NCI-H524 (cell line): ENCODE measurements around the gene NUDT3.
"Not testable (repeated sequence)": the region's sequence is repeated elsewhere in the genome, so short reads cannot be mapped to it uniquely, and the experiment has no call there.

Experiments
- DNase-seq, 2 experiments: peaks; one replicate each; lab custom pipeline; 2025; lab: John Stamatoyannopoulos, UW

The NUDT3 gene

DNA sequence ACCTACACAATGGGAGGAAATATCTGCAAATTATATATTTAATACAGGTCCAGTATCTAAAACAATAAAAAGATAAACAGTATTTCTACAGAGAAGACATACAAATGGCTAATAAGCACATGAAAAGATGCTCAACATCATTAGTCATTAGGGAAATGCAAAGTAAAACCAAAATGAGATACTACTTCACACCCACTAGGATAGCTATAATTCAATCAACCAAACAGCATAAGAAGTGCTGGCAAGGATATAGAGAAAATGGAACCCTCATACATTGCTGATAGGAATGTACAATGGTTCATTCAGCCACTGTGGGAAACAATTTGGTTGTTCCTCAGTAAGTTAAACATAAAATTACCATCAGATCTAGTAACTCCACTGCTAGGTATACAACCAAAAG is 48.7 kb downstream of the NUDT3 start:
- DNase-seq: no peak

- DNase-seq: no peak
These were observed 50.2 kb downstream of the NUDT3 start for GRCh38 chr6:34342247-34342646.

- peak; percentile 42 to 44 for DNase-seq
These were observed 50.9 kb downstream of the NUDT3 start for GRCh38 chr6:34341481-34341971.

DNA sequence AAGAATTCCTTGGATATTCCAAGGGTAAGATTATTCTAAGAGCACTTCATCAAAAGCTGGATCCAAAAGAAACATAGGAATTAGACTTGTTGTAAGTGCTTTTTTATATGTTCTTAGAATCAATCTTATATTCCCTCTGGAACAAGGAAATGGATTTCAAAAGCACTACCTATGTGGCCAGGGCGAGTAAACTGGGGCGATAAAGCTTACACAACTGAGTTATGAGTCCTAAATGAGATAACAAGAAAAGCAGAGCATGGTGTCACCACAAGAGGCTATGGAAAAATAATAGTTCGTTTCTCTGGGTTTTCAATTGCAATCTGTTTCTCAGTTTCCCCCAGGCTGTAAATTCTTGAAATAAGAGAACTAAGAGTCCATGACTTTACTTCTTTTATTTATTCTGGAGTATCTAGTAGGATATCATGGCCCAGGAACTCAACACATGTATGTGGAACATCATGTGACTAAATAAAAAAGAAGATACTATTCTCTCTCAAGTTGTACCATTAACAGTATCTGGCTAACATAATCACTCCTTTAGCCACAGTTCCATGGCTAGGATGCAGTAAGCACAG is 51.5 kb downstream of the NUDT3 start:
- DNase-seq: no peak

GRCh38 chr6:34340394-34340793 is 52.1 kb downstream of the NUDT3 start:
- DNase-seq: no peak

GRCh38 chr6:34339971-34340370 is 52.5 kb downstream of the NUDT3 start:
- DNase-seq: no peak

- DNase-seq: peak; percentile 6 to 44
These were observed 53.0 kb downstream of the NUDT3 start for GRCh38 chr6:34339432-34339831.

DNA sequence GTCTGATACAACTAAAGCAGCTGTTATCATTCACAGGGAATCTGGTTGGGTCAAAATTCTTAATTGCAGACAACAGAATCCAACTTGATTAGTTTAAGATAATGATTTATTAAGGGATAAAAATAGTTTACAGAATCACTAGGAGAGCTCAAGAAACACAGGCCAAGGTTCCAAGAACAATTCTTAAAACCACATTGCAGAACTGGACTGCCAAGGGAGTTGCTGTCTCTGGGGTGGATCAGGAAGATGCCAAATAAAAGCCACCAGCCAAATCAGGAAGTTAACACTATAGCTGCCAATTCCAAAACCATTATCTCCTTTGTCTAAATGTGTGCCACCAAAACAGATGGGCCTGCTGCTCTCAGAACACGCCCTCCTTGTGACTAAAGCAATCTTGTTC is 53.7 kb downstream of the NUDT3 start:
- DNase-seq: peak; percentile 12 to 56

DNA sequence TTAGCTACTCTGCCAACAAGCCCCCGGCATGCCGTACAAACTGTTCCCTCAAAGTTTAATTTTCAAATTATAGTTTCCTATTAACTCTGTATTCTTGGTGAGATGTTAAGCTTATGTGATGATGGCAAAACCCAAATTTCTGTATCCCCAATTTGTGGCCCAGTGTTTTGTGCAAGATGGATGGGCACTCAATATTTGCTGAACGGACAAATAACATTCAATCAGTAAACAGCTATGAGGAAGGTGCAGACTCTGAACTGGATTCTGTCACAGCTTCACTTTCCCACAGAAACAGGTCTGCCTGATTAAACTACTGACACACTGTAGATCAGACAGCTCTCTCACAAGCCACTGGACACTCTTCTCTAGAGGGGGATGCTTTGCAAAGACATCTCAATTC is 54.1 kb downstream of the NUDT3 start:
- no peak for DNase-seq

DNA sequence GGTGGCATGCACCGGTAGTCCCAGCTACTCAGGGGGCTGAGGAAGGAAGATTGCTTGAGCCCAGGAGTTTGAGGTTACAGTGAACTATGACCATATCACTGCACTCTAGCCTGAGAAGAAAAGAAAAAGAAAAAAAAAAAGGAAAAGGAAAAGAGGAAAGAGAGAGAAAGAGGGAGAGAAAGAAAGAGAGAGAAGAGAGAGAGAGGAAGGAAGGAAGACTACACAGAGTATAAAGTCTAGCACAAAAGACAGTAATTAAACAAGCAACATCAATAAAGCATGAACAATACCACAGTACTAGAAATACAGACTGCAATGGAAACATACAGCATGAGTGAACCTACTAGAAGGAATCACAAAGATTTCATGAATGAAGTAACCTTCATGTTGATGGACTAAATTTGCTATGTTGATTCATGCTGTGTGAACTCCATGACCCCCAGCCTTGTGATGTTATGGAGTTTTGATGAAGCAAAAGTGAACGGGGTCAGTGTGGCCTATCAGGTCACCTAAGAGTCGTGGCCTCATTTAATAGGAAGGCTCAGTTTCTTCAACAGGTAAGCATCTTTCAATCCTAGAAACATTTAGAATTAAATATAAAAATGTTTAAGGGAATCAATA is 57.6 kb downstream of the NUDT3 start:
- no peak for DNase-seq

- DNase-seq: no peak
These were observed 58.6 kb downstream of the NUDT3 start for GRCh38 chr6:34333858-34334257.

GRCh38 chr6:34332251-34333198 is 59.9 kb downstream of the NUDT3 start:
- no peak for DNase-seq

DNA sequence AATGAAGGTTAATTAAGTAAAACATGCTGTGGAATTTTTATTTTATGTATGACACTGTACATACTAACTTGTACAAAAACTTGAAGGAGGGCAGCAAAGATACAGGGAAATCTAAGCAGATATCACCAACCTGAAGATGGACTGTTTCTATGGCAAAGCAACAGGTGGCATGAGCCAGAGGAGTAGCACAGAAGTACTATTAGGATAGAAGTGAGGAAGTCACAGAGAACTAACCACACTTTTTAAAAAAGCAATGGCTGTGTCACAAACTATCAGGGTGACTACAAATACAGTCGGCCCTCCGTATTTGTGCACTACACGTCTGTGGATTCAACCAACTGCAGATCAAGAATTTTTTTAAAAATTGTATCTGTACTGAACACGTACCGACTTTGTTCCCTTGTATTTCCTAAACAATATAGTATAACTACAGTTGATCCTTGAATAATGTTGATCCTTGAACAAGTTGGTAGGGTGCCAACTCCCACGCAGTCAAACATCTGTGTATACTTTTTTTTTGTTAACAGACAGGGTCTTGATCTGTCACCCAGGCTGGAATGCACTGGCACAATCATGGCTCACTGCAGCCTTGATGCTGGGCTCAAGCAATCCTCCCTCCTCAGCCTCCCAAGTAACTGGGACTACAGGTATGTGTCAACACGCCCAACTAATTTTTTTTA is 61.0 kb downstream of the NUDT3 start:
- peak; percentile 8 to 50 for DNase-seq

DNA sequence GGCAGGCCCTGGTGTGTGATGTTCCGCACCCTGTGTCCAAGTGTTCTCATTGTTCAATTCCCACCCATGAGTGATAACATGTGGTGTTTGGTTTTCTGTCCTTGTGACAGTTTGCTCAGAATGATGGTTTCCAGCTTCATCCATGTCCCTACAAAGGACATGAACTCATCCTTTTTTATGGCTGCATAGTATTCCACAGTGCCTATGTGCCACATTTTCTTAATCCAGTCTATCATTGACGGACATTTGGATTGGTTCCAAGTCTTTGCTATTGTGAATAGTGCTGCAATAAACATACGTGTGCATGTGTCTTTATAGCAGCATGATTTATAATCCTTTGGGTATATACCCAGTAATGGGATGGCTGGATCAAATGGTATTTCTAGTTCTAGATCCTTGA is 62.7 kb downstream of the NUDT3 start:
- not testable (repeated sequence) for DNase-seq

- DNase-seq: no peak
These were observed 63.5 kb downstream of the NUDT3 start for GRCh38 chr6:34328969-34329368.

GRCh38 chr6:34327313-34328205 is 64.9 kb downstream of the NUDT3 start:
- not testable (repeated sequence) for DNase-seq

DNA sequence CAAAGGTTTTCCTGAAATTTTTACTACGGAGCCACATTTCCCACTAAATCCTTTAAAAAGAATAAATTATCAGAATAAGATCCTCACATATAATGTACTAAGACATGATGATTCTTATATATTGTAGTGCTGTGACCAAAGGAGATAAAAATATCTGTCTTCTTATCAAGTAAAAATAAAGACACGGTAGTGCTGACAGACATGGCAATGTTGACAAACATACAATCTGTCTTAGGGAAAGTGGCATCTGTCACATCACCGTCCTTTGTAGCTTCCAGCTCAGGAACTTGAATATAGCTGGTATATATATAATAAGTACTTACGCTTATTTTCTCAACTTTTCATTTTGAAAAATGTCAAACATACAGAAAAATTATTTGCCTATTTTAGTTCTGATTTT is 66.8 kb downstream of the NUDT3 start:
- peak in 1 of 2 experiments; percentile 7 for DNase-seq

- DNase-seq: peak in 1 of 2 experiments; percentile 13
These were observed 67.6 kb downstream of the NUDT3 start for GRCh38 chr6:34324738-34325444.

DNA sequence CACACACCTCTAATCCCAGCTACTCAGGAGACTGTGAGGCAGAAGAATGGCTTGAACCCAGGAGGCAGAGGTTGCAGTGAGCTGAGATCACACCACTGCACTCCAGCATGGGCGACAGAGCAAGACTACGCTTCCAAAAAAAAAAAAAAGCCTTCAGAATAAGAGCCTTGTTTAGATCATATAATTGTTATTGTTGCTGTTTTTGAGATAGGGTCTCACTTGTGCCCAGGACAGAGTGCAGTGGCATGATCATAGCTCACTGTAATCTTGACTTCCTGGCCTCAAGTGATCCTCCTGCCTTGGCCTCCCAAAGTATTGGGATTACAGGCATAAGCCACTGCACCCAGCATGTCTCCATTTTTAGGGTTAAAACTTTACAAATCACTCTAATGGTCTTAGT is 68.2 kb downstream of the NUDT3 start:
- DNase-seq: not testable (repeated sequence)

DNA sequence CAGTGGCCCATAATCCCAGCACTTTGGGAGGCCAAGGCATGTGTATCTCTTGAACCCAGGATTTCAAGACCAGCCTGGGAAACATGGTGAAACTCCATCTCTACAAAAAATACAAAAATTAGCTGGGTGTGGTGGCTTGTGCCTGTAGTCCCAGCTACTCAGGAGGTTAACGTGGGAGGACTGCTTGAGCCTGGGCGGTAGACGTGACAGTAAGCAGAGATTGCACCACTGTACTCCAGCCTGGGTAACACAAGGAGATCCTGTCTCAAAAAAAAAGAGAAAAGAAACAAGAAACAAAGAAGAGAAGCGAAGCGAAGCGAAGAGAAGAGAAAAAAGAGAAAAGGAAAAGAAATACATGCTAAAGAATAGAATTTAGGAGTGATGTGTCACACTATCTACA is 69.2 kb downstream of the NUDT3 start:
- no peak for DNase-seq
